GM12864 (cell line): ENCODE measurements around the gene EFCAB3.
"Not testable (repeated sequence)": the region's sequence is repeated elsewhere in the genome, so short reads cannot be mapped to it uniquely, and the experiment has no call there.

Experiments
- DNase-seq: peaks from one replicate; pipeline ENCODE4 v3.0.0-alpha.2; 2011; ENCODE audit warnings: low read depth
- H3K4me3 ChIP-seq: 2 replicates; pipeline ENCODE4 v1.5.1; 2011; ENCODE audit warnings: mild to moderate bottlenecking, low read depth, low read length, control low read depth
- CTCF ChIP-seq: IDR thresholded peaks from 2 replicates; pipeline ENCODE4 v1.5.1; 2011; ENCODE audit warnings: low read depth, mild to moderate bottlenecking, moderate library complexity, low read length, control low read depth, inconsistent platforms; ENCODE audit errors: missing control alignments

The EFCAB3 gene

GRCh38 chr17:62392908-62393307 lies 12.6 kb downstream of the EFCAB3 start:
- H3K4me3 ChIP-seq, result no peak overlapping the region
- TF ChIP-seq CTCF, result no peak
- DNase-seq, result no peak

DNA sequence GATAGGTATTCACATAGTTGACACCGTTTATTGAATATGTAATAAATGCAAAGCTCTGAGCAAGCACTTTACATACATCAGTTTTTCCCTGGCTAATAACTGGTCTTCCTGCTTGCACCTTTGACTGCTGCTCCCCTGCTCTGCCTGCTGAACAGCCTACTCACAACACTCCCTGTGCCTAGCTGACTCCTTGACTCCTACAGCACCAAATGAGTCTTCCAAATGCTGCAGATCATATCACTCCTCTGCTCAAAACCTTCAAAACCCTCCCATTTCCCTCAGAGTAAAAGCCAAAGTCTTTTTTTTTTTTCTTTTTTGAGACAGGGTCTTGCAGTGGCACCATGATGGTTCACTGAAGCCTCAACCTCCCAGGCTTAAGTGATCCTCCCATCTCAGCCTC lies 18.5 kb downstream of the EFCAB3 start:
- no peak for DNase-seq
- TF ChIP-seq CTCF, result no peak
- no peak overlapping the region for H3K4me3 ChIP-seq

GRCh38 chr17:62405451-62405850 lies 25.1 kb downstream of the EFCAB3 start:
- DNase-seq, result no peak
- no peak for TF ChIP-seq CTCF
- no peak overlapping the region for H3K4me3 ChIP-seq

- not testable (repeated sequence) for H3K4me3 ChIP-seq, DNase-seq
Observed at GRCh38 chr17:62413090-62413489, 32.7 kb downstream of the EFCAB3 start.

DNA sequence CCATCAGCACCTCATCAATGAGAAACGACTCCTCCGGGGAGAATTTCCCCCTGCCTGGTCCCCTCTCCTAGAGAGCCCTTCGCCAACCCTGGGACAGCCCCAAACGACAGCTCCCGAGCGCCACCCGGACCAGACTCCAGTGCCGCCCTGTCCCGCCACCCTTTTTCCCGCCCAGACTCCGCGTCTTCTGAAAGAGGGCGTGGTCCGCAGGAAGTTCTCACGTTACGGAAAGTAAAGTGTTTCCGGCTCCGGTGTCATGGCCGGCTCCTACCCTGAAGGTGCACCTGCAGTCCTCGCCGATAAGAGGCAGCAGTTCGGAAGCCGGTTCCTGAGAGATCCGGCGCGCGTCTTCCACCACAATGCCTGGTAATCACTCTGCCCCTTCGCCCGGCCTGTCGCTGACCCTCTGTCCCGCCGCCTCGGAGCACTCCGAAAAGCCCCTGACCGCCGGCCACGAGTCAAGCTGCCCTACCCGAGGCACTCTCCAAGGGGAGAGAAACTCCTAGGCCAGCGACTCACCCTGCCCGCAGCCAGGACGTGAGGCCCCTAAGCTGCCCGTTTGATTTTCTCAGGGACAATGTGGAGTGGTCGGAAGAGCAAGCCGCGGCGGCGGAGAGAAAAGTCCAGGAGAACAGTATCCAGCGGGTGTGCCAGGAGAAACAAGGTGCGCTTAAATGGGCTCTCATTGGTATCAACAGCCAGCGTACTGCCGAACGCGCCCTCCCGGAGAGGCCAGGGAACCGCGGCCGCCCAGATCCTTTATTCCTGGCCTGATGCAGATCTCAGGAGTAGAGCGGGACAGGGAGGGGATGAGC lies 43.5 kb downstream of the EFCAB3 start, which contains the start of gene METTL2A:
Gene METTL2A (plus strand): TSS at position 251 of the 815 bp plus-strand sequence. CDS start 6 bp downstream, at position 257.
- peak; percentile 56 for TF ChIP-seq CTCF
- DNase-seq, result peak; percentile 78
- peak within 1 kb of the TSS; percentile 82 for H3K4me3 ChIP-seq

DNA sequence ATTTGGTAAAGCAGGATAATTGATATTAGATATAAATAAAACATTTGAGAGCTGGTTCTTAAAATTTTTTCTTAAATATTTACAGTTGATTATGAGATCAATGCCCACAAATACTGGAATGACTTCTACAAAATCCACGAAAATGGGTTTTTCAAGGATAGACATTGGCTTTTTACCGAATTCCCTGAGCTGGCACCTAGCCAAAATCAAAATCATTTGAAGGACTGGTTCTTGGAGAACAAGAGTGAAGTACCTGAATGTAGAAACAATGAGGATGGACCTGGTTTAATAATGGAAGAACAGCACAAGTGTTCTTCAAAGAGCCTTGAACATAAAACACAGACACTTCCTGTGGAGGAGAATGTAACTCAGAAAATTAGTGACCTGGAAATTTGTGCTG lies 45.9 kb downstream of the EFCAB3 start:
- not testable (repeated sequence) for H3K4me3 ChIP-seq, DNase-seq

- not testable (repeated sequence) for H3K4me3 ChIP-seq, DNase-seq
Observed at GRCh38 chr17:62435251-62435650, 54.9 kb downstream of the EFCAB3 start.

DNA sequence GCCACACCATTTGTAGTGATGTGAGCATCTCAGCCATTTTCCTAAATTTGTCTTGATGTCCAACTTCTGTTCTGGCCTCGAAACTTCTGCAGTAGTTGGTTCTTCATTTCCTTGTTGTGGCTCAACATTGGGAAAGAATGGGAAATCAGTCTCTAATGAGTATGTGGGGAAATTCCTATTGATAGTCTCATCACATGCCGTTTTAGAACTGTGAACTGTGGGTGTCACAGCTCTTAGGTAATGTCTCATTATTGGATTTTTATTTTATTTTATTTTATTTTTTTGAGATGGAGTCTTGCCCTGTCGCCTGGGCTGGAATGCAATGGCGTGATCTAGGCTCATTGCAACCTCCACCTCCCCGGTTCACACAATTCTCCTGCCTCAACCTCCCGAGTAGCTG lies 60.8 kb downstream of the EFCAB3 start:
- not testable (repeated sequence) for DNase-seq, H3K4me3 ChIP-seq

DNA sequence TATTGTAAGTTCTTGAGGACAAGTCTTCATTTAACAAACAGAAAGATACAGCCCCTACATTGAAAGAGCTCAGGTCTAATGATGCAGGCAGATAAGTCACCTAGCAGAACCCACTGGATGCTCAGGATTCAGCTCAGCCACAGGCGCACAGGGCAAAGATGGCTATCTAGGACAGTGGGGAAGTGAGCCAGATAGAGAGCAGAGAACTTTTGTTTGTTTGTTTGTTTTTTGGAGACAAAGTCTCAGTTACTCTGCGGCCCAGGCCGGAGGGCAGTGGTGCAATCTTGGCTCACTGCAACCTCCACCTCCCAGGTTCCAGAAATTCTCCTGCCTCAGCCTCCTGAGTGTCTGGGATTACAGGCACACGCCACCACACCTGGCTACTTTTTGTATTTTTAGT lies 63.7 kb downstream of the EFCAB3 start:
- H3K4me3 ChIP-seq, result no peak overlapping the region
- DNase-seq, result no peak
- TF ChIP-seq CTCF, result no peak

GRCh38 chr17:62445791-62446190 lies 65.4 kb downstream of the EFCAB3 start:
- H3K4me3 ChIP-seq, result not testable (repeated sequence)

DNA sequence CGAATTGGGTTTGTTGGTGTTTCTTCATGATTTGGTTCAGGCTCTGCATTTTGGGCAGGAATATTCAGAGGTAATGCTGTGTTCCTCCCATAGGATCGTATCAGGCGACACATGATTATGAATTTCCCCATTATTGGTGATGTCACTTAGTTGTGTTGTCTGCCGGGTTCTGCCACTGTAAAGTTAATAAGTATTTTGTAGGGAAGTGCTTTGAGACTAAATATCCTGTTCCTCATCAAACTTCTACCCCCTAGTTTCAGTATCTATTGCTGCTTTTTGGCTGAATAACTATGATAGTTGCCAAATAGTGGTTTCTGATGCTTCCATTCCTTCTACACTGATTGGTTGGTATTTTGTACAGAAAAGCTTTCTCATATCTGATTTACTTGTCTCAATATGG lies 71.8 kb downstream of the EFCAB3 start:
- not testable (repeated sequence) for H3K4me3 ChIP-seq, DNase-seq

More at GRCh38 chr17:62445791-62446190, 65.4 kb downstream of the EFCAB3 start:
- DNase-seq, result not testable (repeated sequence)

- not testable (repeated sequence) for H3K4me3 ChIP-seq, DNase-seq
Observed at GRCh38 chr17:62453041-62453440, 72.7 kb downstream of the EFCAB3 start.

DNA sequence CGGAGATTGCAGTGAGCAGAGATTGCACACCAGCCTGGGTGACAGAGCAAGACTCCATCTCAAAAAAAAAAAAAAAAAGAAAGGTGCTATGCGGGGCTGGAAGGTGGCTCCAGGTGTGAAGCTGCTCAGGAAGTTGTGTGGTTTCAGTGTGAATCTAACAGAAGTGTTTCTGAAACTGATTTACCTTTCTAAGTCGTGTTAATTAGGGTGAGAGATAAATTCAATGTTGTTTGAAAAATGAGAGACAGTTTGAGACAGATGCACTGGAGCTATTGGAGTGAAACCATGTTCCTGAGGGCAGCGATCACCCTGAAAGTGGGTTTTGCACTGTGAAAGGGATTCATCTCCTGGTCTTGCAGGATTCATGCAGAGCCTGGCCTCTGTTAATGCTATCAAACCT lies 73.3 kb downstream of the EFCAB3 start:
- peak; percentile 53 for DNase-seq
- not testable (repeated sequence) for H3K4me3 ChIP-seq

- peak; percentile 55 for DNase-seq
- not testable (repeated sequence) for H3K4me3 ChIP-seq
Observed at GRCh38 chr17:62454111-62454510, 73.8 kb downstream of the EFCAB3 start.
